Measurements from ENCODE around the gene ADA. TPM values are rescaled to one million over a fixed set of nuclear protein-coding genes. Genes with fewer than 3 reads are reported as not detected.

Gene ADA
- polyA plus RNA-seq, 1 experiment: 12.6 TPM

DNA sequence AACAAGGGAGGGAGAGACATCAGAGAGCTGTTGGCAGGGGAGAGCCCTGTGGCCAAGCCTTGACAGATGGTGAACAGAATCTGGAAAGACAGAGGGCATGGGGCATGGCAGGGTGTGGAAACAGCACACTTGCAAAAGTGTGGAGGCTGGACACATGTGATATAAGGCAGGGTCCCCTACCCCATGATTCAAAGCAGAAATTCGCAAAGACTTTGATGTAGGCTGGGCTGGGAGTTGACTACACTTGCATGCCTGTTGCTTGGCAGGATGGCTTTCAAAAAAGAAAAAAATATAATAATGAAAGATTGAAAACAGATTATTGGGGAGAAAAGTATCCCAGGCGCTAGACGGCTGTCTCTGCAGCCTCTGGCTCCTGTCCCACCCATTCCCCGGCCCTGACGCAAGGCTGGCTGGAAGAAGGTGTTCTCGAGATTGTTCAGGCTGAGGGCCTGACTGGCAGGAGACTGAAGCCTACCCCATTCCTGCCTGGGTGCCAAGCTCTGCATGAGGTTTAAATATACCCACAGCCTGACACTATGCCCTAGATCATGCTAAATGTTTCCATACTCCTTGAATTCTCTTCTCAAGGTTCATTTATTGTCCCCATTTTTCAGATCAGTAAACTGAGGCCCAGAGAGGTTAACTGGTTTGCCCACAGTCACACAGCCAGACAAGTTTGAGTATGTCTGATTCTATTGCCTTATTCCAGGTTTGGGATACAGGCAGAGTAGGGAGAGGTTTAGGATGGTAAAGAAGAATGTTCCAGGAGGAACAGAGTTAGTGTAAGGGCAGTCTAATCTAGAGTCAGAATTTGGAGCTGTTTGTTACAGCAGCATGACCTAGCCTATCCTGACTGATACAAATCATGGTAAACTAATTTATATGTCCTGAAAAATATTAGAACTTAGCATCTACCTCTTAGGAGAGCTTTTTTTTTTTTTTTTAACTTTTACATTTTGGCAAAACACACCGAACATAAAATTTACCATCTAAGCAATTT is 40.2 kb upstream of the ADA start:
- POLR2A ChIA-PET: no interaction called here
- no peak for DNase-seq (ENCODE audit: low read depth, low spot score)

DNA sequence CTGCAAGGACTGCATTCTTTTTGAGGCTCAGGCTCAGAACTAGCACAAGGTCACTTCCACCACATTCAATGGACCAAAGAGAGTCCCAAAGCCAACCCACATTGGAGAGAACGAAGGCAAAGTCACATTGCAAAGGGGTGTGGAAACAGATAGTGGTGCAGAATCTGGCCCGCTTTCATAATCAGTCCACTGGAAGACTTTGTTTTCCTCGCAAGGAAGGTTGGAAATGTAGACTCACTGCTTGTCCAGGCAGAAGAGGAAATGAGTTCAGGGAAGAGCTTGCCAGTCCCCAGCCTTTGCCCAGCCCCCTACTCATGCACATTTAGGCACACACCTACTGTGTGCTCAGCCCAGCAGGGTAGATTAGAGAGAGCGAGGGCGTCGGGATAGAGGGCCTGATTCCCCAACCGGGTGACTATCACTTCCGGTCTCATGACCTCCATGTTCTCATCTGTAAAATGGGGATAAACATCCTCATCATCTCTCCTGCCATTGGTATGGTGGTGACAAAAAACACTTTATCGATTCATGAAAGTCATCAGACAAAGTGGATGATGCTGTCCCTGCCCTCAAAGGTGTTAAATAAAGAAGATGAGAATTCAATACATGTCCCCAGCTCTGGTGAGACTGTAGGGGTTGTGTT is 39.4 kb upstream of the ADA start:
- POLR2A ChIA-PET: no interaction called here
- CTCF ChIA-PET: interaction anchor here (1.1 to 1.8 kb wide), 3 partner anchors 41 to 42 kb away, joined by 4 to 9 read pairs (median 6); no protein-coding TSS in a partner anchor
- Histone ChIP-seq H3K27me3 (ENCODE audit: control insufficient read depth, insufficient read depth, low read length) (no peaks in the 10 kb centered on the region), H3K4me3 (ENCODE audit: low read depth, low read length) (no peak overlapping the region), H3K9me3 (ENCODE audit: control insufficient read depth, insufficient read depth, low read length) (peaks cover 4% of the 10 kb centered on the region; the same call in 1 of the 2 replicates), H3K27ac (ENCODE audit: low read depth, low read length) (no peak overlapping the region)
- TF ChIP-seq, protein P1, sequence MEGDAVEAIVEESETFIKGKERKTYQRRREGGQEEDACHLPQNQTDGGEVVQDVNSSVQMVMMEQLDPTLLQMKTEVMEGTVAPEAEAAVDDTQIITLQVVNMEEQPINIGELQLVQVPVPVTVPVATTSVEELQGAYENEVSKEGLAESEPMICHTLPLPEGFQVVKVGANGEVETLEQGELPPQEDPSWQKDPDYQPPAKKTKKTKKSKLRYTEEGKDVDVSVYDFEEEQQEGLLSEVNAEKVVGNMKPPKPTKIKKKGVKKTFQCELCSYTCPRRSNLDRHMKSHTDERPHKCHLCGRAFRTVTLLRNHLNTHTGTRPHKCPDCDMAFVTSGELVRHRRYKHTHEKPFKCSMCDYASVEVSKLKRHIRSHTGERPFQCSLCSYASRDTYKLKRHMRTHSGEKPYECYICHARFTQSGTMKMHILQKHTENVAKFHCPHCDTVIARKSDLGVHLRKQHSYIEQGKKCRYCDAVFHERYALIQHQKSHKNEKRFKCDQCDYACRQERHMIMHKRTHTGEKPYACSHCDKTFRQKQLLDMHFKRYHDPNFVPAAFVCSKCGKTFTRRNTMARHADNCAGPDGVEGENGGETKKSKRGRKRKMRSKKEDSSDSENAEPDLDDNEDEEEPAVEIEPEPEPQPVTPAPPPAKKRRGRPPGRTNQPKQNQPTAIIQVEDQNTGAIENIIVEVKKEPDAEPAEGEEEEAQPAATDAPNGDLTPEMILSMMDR (IDR thresholded peaks at IDR 0.05; ENCODE audit: low read depth, low read length): no peak
- DNase-seq (ENCODE audit: low read depth, low spot score): no peak

More for the DNA sequence above, 40.2 kb upstream of the ADA start:
- Histone ChIP-seq H3K4me3 (ENCODE audit: low read depth, low read length) (no peak overlapping the region), H3K27me3 (ENCODE audit: control insufficient read depth, insufficient read depth, low read length) (no peaks in the 10 kb centered on the region), H3K27ac (ENCODE audit: low read depth, low read length) (no peak overlapping the region), H3K9me3 (ENCODE audit: control insufficient read depth, insufficient read depth, low read length) (peaks cover 10% of the 10 kb centered on the region)
- TF ChIP-seq, protein P1 (IDR thresholded peaks at IDR 0.05; ENCODE audit: low read depth, low read length): no peak
- CTCF ChIA-PET: interaction anchor here (0.6 to 1.1 kb wide), 4 partner anchors 10 to 1080 kb away, joined by 3 to 5 read pairs (median 4); no protein-coding TSS in a partner anchor

DNA sequence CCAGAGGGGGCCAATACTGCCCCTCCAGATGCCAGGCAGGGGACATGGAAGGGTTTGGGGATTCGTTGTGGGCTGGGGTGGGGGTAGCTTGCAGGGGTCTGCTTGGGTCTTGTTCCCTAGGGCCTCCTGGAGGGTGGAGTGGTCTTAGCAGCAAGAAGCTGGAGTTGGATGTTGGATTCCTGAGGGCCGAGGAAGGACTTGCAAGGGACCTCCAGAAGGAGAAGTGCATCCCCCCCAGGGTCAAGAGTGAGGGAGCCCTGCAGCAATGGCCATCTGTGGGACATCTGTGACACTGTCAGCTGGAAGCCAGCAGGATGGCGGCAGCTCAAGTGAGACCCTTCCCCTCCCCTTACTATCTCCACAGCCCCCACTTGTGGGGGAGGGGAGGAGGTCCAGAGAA is 38.3 kb upstream of the ADA start:
- Histone ChIP-seq H3K9me3 (ENCODE audit: control insufficient read depth, insufficient read depth, low read length) (peaks cover 4% of the 10 kb centered on the region; the same call in 1 of the 2 replicates), H3K4me3 (ENCODE audit: low read depth, low read length) (no peak overlapping the region), H3K27ac (ENCODE audit: low read depth, low read length) (no peak overlapping the region), H3K27me3 (ENCODE audit: control insufficient read depth, insufficient read depth, low read length) (no peaks in the 10 kb centered on the region)
- DNase-seq (ENCODE audit: low read depth, low spot score): no peak
- ChIA-PET POLR2A (no interaction called here), CTCF (interaction anchor here (1.5 to 1.8 kb wide), 2 partner anchors 42 to 43 kb away, joined by 6 to 9 read pairs; no protein-coding TSS in a partner anchor)
- TF ChIP-seq, protein P1 (IDR thresholded peaks at IDR 0.05; ENCODE audit: low read depth, low read length): no peak

DNA sequence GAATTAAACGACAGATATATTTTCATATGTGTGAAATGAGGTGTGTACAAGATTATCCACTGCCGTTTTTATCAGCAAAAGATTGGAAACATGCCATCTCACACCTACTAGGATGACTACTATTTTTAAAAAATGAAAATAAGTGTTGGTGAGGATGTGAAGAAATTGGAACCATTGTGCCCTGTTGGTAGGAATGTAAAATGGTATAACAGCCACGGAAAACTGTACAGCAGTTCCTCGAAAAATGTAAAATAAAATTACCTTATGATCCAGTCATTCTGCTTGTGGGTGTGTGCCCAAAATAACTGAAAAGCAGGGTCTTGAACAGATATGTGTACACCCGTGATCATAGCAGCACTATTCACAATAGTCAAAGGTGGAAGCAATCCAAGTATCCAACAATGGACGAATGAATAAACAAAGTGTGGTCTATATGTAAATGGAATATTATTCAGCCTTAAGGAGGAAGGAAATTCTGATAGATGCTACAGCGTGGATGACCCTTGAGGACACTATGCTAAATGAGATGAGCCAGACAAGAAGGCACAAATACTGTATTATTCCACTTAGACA is 36.6 kb upstream of the ADA start:
- TF ChIP-seq, protein P1 (IDR thresholded peaks at IDR 0.05; ENCODE audit: low read depth, low read length): peak; percentile 22; the same call in 1 of the 2 replicates
- Histone ChIP-seq H3K4me3 (ENCODE audit: low read depth, low read length) (no peak overlapping the region), H3K27ac (ENCODE audit: low read depth, low read length) (no peak overlapping the region), H3K27me3 (ENCODE audit: control insufficient read depth, insufficient read depth, low read length) (peaks cover 4% of the 10 kb centered on the region), H3K9me3 (ENCODE audit: control insufficient read depth, insufficient read depth, low read length) (peaks cover 4% of the 10 kb centered on the region; the same call in 1 of the 2 replicates)
- CTCF ChIA-PET: interaction anchor here (7.6 kb wide), 1 partner anchor 44 kb away, joined by 190 read pairs; no protein-coding TSS in a partner anchor
- POLR2A ChIA-PET: no interaction called here
- no peak for DNase-seq (ENCODE audit: low read depth, low spot score)

Data from AG04450 (cell line).